ENCODE data around the gene ZBED2.

- TF ChIP-seq CTCF (IDR thresholded peaks at IDR 0.05 in 4 of 5, conservative IDR thresholded peaks at IDR 0.05 in 1 of 5): no peak
- no peak for TF ChIP-seq POLR2A (IDR thresholded peaks at IDR 0.05)
Measured at GRCh38 chr3:111577798-111578685, 17.1 kb downstream of the ZBED2 start.
